NCI-H82 (cell line): Measurements from ENCODE around the gene RPL19.
A peak's percentile ranks its signal among the peaks of the same experiment; 100 is the strongest.

Experiments
- DNase-seq: peaks from one replicate; lab custom pipeline; 2025; lab: John Stamatoyannopoulos, UW

The RPL19 gene

GRCh38 chr17:39173080-39173479, 27.0 kb upstream of the RPL19 start:
- DNase-seq: no peak

GRCh38 chr17:39173526-39174274, 26.4 kb upstream of the RPL19 start:
- no peak for DNase-seq

DNA sequence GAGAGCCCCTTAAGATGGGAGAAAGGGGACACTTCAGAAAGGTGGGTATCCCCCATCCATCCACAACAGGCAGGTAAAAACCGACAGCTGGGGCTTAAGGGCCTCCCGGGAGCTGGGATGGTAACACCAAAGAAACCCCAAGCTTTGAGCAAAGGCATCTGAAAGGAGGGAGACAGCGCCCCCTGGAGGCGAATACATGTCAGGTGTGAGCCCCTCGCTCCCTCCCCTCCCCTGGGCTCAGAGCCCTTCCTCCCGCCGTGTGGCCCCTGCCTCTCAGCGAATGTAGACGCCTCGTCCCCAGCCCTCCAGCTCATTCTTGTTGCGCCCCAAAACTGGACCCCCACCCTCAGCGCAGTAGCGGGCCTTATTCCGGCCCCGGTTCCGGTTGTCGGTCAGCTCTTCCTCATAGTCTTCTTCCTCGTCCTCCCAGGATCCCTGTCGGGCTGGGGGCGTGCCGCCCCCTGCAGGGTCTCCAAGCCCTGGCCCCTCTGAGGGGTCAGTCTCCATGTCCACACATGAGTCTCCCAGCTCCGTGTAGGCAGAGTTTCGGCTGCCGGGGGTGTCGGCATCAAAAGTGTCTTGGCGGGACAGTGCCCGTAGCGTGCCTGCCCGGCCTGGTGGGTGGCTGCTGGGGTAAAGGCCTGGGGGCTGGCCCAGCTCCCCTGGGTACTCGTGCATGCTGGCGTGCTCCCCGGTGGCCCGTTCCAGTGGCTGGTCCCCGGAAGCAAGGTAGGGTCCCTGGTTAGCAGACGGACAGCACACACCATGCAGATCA, 25.0 kb upstream of the RPL19 start:
- peak; percentile 95 for DNase-seq

- no peak for DNase-seq
Measured at GRCh38 chr17:39175695-39176093, 24.4 kb upstream of the RPL19 start.

DNA sequence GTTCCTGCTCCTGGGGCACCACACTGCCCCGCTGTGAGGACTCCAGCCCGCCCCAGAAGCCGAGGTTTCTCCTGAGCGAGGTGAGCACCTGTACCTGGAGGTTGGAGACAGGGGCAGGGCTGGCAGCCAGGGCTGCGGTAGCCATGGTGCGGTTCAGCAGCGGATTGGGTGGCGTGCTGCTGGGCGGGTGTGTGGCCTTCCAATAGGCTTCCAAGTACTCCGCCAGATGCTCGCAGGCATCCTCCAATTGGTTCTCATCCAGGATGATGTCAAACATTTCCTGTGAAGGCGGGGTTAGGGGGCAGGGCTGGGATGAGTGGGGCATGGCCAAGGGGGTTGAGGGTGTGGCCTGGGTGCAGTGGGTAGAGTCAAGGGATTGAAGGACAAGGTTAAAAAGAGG, 22.8 kb upstream of the RPL19 start:
- DNase-seq: peak; percentile 63

DNA sequence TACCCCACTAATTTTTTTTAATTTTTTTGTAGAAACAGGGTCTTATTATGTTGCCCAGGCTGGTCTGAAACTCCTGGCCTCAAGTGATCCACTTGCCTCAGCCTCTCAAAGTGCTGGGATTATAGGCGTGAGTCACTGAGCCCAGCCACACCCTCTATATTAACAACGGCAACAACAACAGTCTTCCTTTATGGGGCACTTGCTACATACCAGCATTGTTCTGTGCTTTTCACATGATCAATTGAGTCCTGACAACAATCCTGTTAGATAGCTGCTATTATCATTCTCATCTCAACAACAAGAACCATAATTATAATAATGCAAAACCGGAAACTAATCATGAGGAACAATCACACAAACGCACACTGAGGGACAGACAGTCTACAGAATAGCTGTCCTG, 21.5 kb upstream of the RPL19 start:
- no peak for DNase-seq

GRCh38 chr17:39181303-39181702, 18.8 kb upstream of the RPL19 start:
- DNase-seq: peak; percentile 95

GRCh38 chr17:39183045-39183444, 17.0 kb upstream of the RPL19 start:
- no peak for DNase-seq

- no peak for DNase-seq
Measured at GRCh38 chr17:39183720-39184119, 16.4 kb upstream of the RPL19 start.

GRCh38 chr17:39186481-39187002, 13.5 kb upstream of the RPL19 start:
- DNase-seq: no peak

- no peak for DNase-seq
Measured at GRCh38 chr17:39187152-39187830, 12.8 kb upstream of the RPL19 start.

GRCh38 chr17:39191750-39192510, 8.2 kb upstream of the RPL19 start:
- no peak for DNase-seq

- no peak for DNase-seq
Measured at GRCh38 chr17:39192901-39193300, 7.2 kb upstream of the RPL19 start.

DNA sequence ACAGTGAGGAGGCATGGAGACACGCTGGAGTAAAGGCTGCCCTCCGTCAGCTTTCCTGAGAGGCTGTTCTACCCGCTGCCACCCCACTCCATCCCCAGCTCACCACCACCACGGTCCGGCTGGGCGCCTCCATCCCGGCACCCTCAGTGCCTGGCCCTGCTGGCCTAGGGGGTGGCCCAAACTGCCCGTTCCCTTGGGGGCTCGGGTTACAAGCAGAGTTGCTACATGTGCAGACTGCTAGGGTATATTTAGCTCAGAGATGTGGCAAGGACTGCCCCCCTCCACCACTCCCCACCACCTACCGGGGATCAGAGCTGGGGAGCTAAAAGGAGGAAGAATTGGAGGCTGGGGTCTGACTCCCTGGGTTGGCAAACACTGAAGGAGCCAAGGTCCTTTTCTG, 6.7 kb upstream of the RPL19 start:
- no peak for DNase-seq

GRCh38 chr17:39194089-39194984, 5.7 kb upstream of the RPL19 start:
- DNase-seq: peak; percentile 89

- DNase-seq: peak; percentile 54
Measured at GRCh38 chr17:39194985-39195524, 5.0 kb upstream of the RPL19 start.

GRCh38 chr17:39195568-39196160, 4.4 kb upstream of the RPL19 start:
- no peak for DNase-seq

GRCh38 chr17:39196241-39196807, 3.8 kb upstream of the RPL19 start:
- DNase-seq: no peak

DNA sequence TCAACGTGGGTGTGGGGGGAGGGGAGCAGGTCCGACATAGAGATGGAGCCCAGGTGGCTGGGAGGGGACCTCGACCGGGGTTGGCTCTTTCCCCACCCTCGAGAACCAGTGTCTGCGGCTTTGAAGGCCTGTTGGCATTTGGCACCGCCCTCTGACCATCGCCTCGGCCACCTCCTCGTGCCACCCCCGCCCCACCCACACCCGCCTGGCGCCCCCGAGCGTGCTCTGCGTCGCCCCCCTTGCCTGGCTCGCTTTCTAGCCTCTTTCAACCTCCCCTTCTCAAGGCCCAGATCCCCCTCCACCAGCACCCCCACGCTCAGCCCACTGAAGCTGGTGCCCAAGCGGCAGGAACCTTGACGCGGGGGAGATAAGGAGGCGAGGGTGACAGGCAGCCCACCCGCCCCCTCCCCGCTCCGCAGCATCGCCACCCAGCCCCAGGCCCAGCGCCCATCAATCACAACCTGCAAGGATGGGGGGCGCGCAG, 3.2 kb upstream of the RPL19 start:
- DNase-seq: peak; percentile 52
